H1 (cell line): ENCODE results near the gene SYCE3. TPM values are rescaled to one million over a fixed set of nuclear protein-coding genes. Genes with fewer than 3 reads are reported as not detected.

ENCODE experiments used
- CTCF ChIA-PET: fragments of 300-600 bp; sonication (Branson Sonifier 250); formaldehyde crosslinking; loops from one replicate; lab custom pipeline; 2021; ENCODE audit not compliant: partially characterized antibody; lab: Charles Lee
- POLR2A ChIA-PET: fragments of 300-600 bp; sonication (Branson Sonifier 250); formaldehyde crosslinking; loops from one replicate; lab custom pipeline; 2021; ENCODE audit warnings: inconsistent platforms; ENCODE audit not compliant: partially characterized antibody; lab: Charles Lee
- DNase-seq, 2 experiments: peaks; one replicate each; pipeline versions ENCODE4 v3.0.0 to v3.0.0-alpha.2; 2010 to 2022; ENCODE audit warnings: low spot score in 2 of 2, low read depth in 1 of 2, mixed read lengths in 1 of 2
- FAIRE-seq: peaks from 2 replicates; lab custom pipeline; 2011; peaks lifted over from hg19 to GRCh38; lab: Jason Lieb, UNC
- H2AFZ ChIP-seq: 2 replicates; pipeline ENCODE4 v1.8.1; 2012; ENCODE audit warnings: low read length, inconsistent platforms
- H2AK5ac ChIP-seq: 2 replicates; pipeline ENCODE4 v1.6.1; 2013; ENCODE audit warnings: low read depth, low read length
- H2BK120ac ChIP-seq: replicated peaks from 2 replicates; pipeline ENCODE3; 2013; ENCODE audit warnings: low read depth, low read length, inconsistent platforms
- H2BK12ac ChIP-seq: 2 replicates; pipeline ENCODE4 v1.6.1; 2013; ENCODE audit warnings: low read depth, low read length
- H2BK15ac ChIP-seq: 2 replicates; pipeline ENCODE4 v1.6.1; 2013; ENCODE audit warnings: low read length
- H2BK20ac ChIP-seq: 2 replicates; pipeline ENCODE4 v1.6.1; 2013; ENCODE audit warnings: low read length
- H2BK5ac ChIP-seq: 2 replicates; pipeline ENCODE4 v1.6.1; 2013; ENCODE audit warnings: low read depth, low read length
- H3K14ac ChIP-seq: 2 replicates; pipeline ENCODE4 v1.6.1; 2013; ENCODE audit warnings: inconsistent platforms; ENCODE audit not compliant: insufficient read length
- H3K18ac ChIP-seq: 2 replicates; pipeline ENCODE4 v1.6.1; 2013; ENCODE audit warnings: low read length; ENCODE audit errors: extremely low read depth
- H3K23ac ChIP-seq: 2 replicates; pipeline ENCODE4 v1.6.1; 2013; ENCODE audit warnings: inconsistent platforms; ENCODE audit not compliant: insufficient read length
- H3K23me2 ChIP-seq: 2 replicates; pipeline ENCODE4 v1.6.1; 2013; ENCODE audit warnings: low read depth, low read length
- H3K27ac ChIP-seq: 2 replicates; pipeline ENCODE4 v1.6.1; 2011; ENCODE audit warnings: low read depth, low read length, inconsistent platforms
- H3K27me3 ChIP-seq, 4 experiments: replicated peaks in 1 of 4; 1 replicate in 1 of 4; 2 replicates in 3 of 4; pipeline versions ENCODE4 v1.6.1 to v1.8.1; 2011 to 2013; ENCODE audit warnings: low read length in 3 of 4, mild to moderate bottlenecking in 3 of 4, inconsistent platforms in 2 of 4, mixed read lengths in 2 of 4, moderate library complexity in 1 of 4; ENCODE audit not compliant: control insufficient read depth in 3 of 4, insufficient read depth in 3 of 4; ENCODE audit errors: extremely low read depth in 1 of 4
- H3K36me3 ChIP-seq, 4 experiments: 2 replicates each; pipeline versions ENCODE4 v1.6.1 to v1.8.1; 2011 to 2013; ENCODE audit warnings: mild to moderate bottlenecking in 4 of 4, low read length in 3 of 4, moderate library complexity in 2 of 4, control low read depth in 1 of 4, inconsistent platforms in 1 of 4; ENCODE audit not compliant: insufficient read depth in 4 of 4, control insufficient read depth in 2 of 4
- H3K4ac ChIP-seq: replicated peaks from 2 replicates; pipeline ENCODE3; 2013; ENCODE audit warnings: low read length, low read depth, mixed read lengths, inconsistent platforms; ENCODE audit not compliant: insufficient read length
- H3K4me1 ChIP-seq, 4 experiments: replicated peaks in 1 of 4; 1 replicate in 1 of 4; 2 replicates in 3 of 4; pipeline versions ENCODE4 v1.6.1 to v1.8.1; 2011 to 2013; ENCODE audit warnings: low read length in 3 of 4, inconsistent platforms in 2 of 4, mixed read lengths in 1 of 4; ENCODE audit not compliant: insufficient read depth in 4 of 4, control insufficient read depth in 3 of 4
- H3K4me2 ChIP-seq, 2 experiments: 2 replicates each; pipeline versions ENCODE4 v1.6.1 to v1.8.1; 2011 to 2013; ENCODE audit warnings: low read depth in 2 of 2, low read length in 2 of 2, control low read depth in 1 of 2, inconsistent platforms in 1 of 2, mild to moderate bottlenecking in 1 of 2; ENCODE audit not compliant: insufficient read depth in 1 of 2
- H3K4me3 ChIP-seq, 4 experiments: fragments of 200-600, 300-600 bp in 1 of 4; sonication (generic), shearing (Covaris generic), sonication (Bioruptor Twin) in 1 of 4; 2 replicates each; pipeline versions ENCODE4 v1.5.1 to v1.8.1; 2011 to 2016; ENCODE audit warnings: low read length in 4 of 4, low read depth in 3 of 4, control low read depth in 2 of 4, inconsistent platforms in 2 of 4, mild to moderate bottlenecking in 2 of 4, mixed read lengths in 1 of 4, moderate library complexity in 1 of 4; ENCODE audit not compliant: insufficient read depth in 2 of 4; ENCODE audit errors: extremely low read depth in 1 of 4
- H3K56ac ChIP-seq: replicated peaks from 2 replicates; pipeline ENCODE3; 2013; ENCODE audit warnings: low read depth, mild to moderate bottlenecking, mixed read lengths, low read length, inconsistent platforms; ENCODE audit not compliant: insufficient read length
- H3K79me1 ChIP-seq: 2 replicates; pipeline ENCODE4 v1.6.1; 2013; ENCODE audit warnings: low read depth, low read length, control low read depth
- H3K79me2 ChIP-seq, 2 experiments: 2 replicates each; pipeline versions ENCODE4 v1.6.1 to v1.8.1; 2012 to 2013; ENCODE audit warnings: low read length in 2 of 2, mild to moderate bottlenecking in 2 of 2, inconsistent platforms in 1 of 2; ENCODE audit not compliant: insufficient read depth in 2 of 2, control insufficient read depth in 1 of 2
- H3K9ac ChIP-seq, 4 experiments: replicated peaks in 1 of 4; 1 replicate in 1 of 4; 2 replicates in 3 of 4; pipeline versions ENCODE4 v1.6.1 to v1.8.1; 2011 to 2013; ENCODE audit warnings: low read depth in 3 of 4, low read length in 3 of 4, control low read depth in 2 of 4, mild to moderate bottlenecking in 2 of 4, moderate library complexity in 2 of 4, inconsistent platforms in 1 of 4; ENCODE audit errors: extremely low read depth in 1 of 4
- H3K9me3 ChIP-seq, 2 experiments: 2 replicates each; pipeline versions ENCODE4 v1.6.1 to v1.8.1; 2012 to 2013; ENCODE audit warnings: mild to moderate bottlenecking in 2 of 2, moderate library complexity in 2 of 2, control low read depth in 1 of 2, inconsistent platforms in 1 of 2, low read depth in 1 of 2, low read length in 1 of 2, mixed read lengths in 1 of 2; ENCODE audit not compliant: insufficient read depth in 2 of 2
- H4K20me1 ChIP-seq, 2 experiments: replicated peaks in 1 of 2; 2 replicates each; pipeline versions ENCODE3 to v1.8.1; 2011 to 2013; ENCODE audit warnings: inconsistent platforms in 2 of 2, low read length in 2 of 2, mild to moderate bottlenecking in 1 of 2; ENCODE audit not compliant: insufficient read depth in 2 of 2, control insufficient read depth in 1 of 2
- H4K5ac ChIP-seq: 2 replicates; pipeline ENCODE4 v1.6.1; 2013; ENCODE audit warnings: low read length, low read depth, mixed read lengths, inconsistent platforms; ENCODE audit not compliant: insufficient read length
- H4K8ac ChIP-seq: 2 replicates; pipeline ENCODE4 v1.8.0; 2013; ENCODE audit warnings: mild to moderate bottlenecking, moderate library complexity, low read length, inconsistent platforms; ENCODE audit not compliant: insufficient read depth; ENCODE audit errors: extremely low read depth
- H4K91ac ChIP-seq: replicated peaks from 2 replicates; pipeline ENCODE3; 2013; ENCODE audit warnings: low read length, mixed read lengths, inconsistent platforms; ENCODE audit not compliant: insufficient read length
- CBX8 ChIP-seq: fragments of 300-800, 300-1000 bp; sonication (generic); IDR thresholded peaks from 2 replicates; pipeline ENCODE4 v1.7.1; 2016; ENCODE audit warnings: low read depth, low read length, borderline replicate concordance
- CTBP2 ChIP-seq: IDR thresholded peaks from 2 replicates; pipeline ENCODE4 v1.7.0; 2011; ENCODE audit warnings: borderline replicate concordance, mild to moderate bottlenecking, moderate library complexity, mixed read lengths, low read length; ENCODE audit not compliant: insufficient read depth, insufficient read length
- JUND ChIP-seq: IDR thresholded peaks from 2 replicates; pipeline ENCODE4 v1.6.1; 2011; ENCODE audit warnings: mild to moderate bottlenecking, improper control_type of control experiment, low read length
- KDM1A ChIP-seq: fragments of 200-600, 300-600 bp; sonication (generic); IDR thresholded peaks from 2 replicates; pipeline ENCODE4 v1.7.1; 2016; ENCODE audit warnings: mild to moderate bottlenecking, low read length, borderline replicate concordance
- RNF2 ChIP-seq: fragments of 200-900, 300-1000 bp; sonication (generic); IDR thresholded peaks from 2 replicates; pipeline ENCODE4 v1.7.1; 2016; ENCODE audit warnings: borderline replicate concordance, low read depth, mild to moderate bottlenecking, antibody characterized with exemption, low read length; ENCODE audit not compliant: poor library complexity, severe bottlenecking; ENCODE audit errors: missing control alignments
- SAP30 ChIP-seq: fragments of 300-600 bp; sonication (generic); IDR thresholded peaks from 2 replicates; pipeline ENCODE4 v1.7.1; 2012; ENCODE audit warnings: low read length, moderate library complexity, mild to moderate bottlenecking, inconsistent platforms; ENCODE audit not compliant: insufficient read depth, insufficient replicate concordance
- SP1 ChIP-seq: IDR thresholded peaks from 2 replicates; pipeline ENCODE4 v1.6.1; 2011; ENCODE audit warnings: low read depth, low read length
- SP2 ChIP-seq: IDR thresholded peaks from 2 replicates; pipeline ENCODE4 v1.6.1; 2012; ENCODE audit warnings: mild to moderate bottlenecking, low read length, inconsistent platforms
- SUZ12 ChIP-seq: fragments of 200-600 bp; sonication (generic); IDR thresholded peaks from 2 replicates; pipeline ENCODE4 v1.6.1; 2012; ENCODE audit warnings: mild to moderate bottlenecking, inconsistent platforms, low read length, moderate library complexity, mixed read lengths
- WGBS, 2 experiments: shearing (Covaris generic) in 1 of 2; methylation state at CpG; one replicate each; pipeline versions ENCODE4 v1.1.6 to v1.1.7; 2013 to 2015; ENCODE audit warnings: low lambda C conversion rate in 2 of 2, mixed read lengths in 2 of 2, inconsistent platforms in 1 of 2, low coverage in 1 of 2, missing lambda C conversion rate in 1 of 2; ENCODE audit not compliant: insufficient replicate concordance in 2 of 2, insufficient coverage in 1 of 2, insufficient read length in 1 of 2; ENCODE audit errors: extremely low coverage in 1 of 2, missing lambda C conversion rate in 1 of 2; 5-methylcytosine and 5-hydroxymethylcytosine counted together
- polyA plus RNA-seq, 7 experiments: library from polyadenylated mRNA; depleted of rRNA in 3 of 7; stranded (reverse) in 5 of 7; unstranded in 2 of 7; fragments of >200 nt in 5 of 7; fragments of 200-250 nt in 2 of 7; gene quantifications; 1 replicate in 5 of 7; 2 replicates in 1 of 7; 4 replicates in 1 of 7; pipeline versions ENCODE4 v1.2.1 to v1.2.3, GENCODE V29; 2011 to 2013; ENCODE audit warnings: missing spikeins in 2 of 7, mixed read lengths in 2 of 7
- total RNA-seq: library from RNA; stranded (reverse); fragmentation: NEBNext Ultra II Directional; extraction: Animal tissue kit (Norgen Biotek cat#: 25700); gene quantifications from 2 replicates; pipeline ENCODE4 v1.2.1, GENCODE V29; 2021

Gene SYCE3
- total and polyA plus RNA-seq, 2 of the 8 experiments (the other 6 are each of a cell fraction or from before 2014, with no cell fraction given): 1.9 TPM; not detected in 1

- Histone ChIP-seq H3K9ac (no peak overlapping the region), H3K9me3 (no peaks in the 10 kb centered on the region), H4K91ac (no peak overlapping the region)
- TF ChIP-seq CBX8 (no peak), JUND (no peak), KDM1A (no peak), SP2 (no peak), RNF2 (no peak), CTBP2 (no peak), SUZ12 (no peak), SAP30 (no peak), SP1 (no peak)
- TF ChIP-seq, all 59 proteins: peak for 0
- Histone ChIP-seq H3K79me2 (no peaks in the 10 kb centered on the region), H4K5ac (no peak overlapping the region), H3K4ac (no peak overlapping the region), H2BK5ac (no peak overlapping the region), H3K27me3 (peaks cover 0 to 13% (median 6%) of the 10 kb centered on the region in 4 experiments; a peak in 5 of 7 replicates), H3K56ac (no peak overlapping the region), H2BK120ac (no peak overlapping the region), H2AK5ac (no peak overlapping the region), H3K4me1 (peaks cover 0 to 5% (median 1%) of the 10 kb centered on the region in 4 experiments; a peak in 2 of 7 replicates), H3K36me3 (no peaks in the 10 kb centered on the region), H3K4me2 (peak overlapping the region; percentile 13 to 41; a peak in 2 of 4 replicates), H3K23ac (no peak overlapping the region), H3K27ac (no peak overlapping the region), H4K20me1 (no peaks in the 10 kb centered on the region), H2BK12ac (peak overlapping the region; percentile 17; the same call in 1 of the 2 replicates), H3K23me2 (no peaks in the 10 kb centered on the region), H3K4me3 (peak overlapping the region in 2 of 4 experiments; percentile 14 to 35; a peak in 2 of 8 replicates), H2AFZ (no peak overlapping the region), H2BK20ac (0 out of 2 replicates have a peak overlapping the region, but pooled peaks have one; percentile 61), H2BK15ac (peak overlapping the region; percentile 31; the same call in 1 of the 2 replicates), H3K79me1 (no peaks in the 10 kb centered on the region), H3K18ac (no peak overlapping the region), H4K8ac (no peak overlapping the region), H3K14ac (no peak overlapping the region)
- FAIRE-seq (no peak), DNase-seq (no peak)
- 85% methylated on average over 5 of the region's 5 CpGs; no CpG with 5 or more reads in 1 of the 2 experiments for WGBS, 2 experiments
- ChIA-PET POLR2A (no interaction called here), CTCF (interaction anchor here (1.0 to 1.5 kb wide), 5 partner anchors 9 to 47 kb away, joined by 3 to 9 read pairs (median 3); partner anchors contain the start of genes SCO2 and SYCE3)
Observed at GRCh38 chr22:50544746-50545253, 17.9 kb downstream of the SYCE3 start.
